HG03159 (cell line): ENCODE data around the gene UPF1.
"Not testable (repeated sequence)": the region's sequence is repeated elsewhere in the genome, so short reads cannot be mapped to it uniquely, and the experiment has no call there.

ENCODE experiments used
- ATAC-seq: cut with Tn5 transposase; IDR thresholded peaks from one replicate; pipeline ENCODE4 v1.9.1; 2021; ENCODE audit warnings: mild to moderate bottlenecking, moderate library complexity; ENCODE audit not compliant: unreplicated experiment

UPF1 gene

DNA sequence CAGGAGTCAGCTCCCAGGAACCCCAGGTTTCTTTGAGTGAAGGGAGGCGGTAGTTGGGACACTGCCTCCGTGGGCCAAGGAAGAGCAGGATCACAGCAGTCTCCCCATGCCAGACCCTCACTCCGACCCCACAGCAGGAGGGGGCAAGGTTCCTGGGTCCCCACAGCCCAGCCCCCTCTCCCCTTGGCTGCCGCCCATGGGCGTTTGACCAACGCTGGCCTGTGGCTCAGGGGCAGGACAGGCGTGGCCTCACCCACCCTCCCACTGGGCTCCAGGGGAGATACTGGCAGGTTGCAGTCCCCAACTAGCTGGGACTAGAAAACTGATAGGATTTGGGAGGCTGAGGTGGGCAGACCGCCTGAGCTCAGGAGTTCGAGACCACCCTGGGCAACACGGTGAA is 78.3 kb downstream of the UPF1 start:
- ATAC-seq = no peak

DNA sequence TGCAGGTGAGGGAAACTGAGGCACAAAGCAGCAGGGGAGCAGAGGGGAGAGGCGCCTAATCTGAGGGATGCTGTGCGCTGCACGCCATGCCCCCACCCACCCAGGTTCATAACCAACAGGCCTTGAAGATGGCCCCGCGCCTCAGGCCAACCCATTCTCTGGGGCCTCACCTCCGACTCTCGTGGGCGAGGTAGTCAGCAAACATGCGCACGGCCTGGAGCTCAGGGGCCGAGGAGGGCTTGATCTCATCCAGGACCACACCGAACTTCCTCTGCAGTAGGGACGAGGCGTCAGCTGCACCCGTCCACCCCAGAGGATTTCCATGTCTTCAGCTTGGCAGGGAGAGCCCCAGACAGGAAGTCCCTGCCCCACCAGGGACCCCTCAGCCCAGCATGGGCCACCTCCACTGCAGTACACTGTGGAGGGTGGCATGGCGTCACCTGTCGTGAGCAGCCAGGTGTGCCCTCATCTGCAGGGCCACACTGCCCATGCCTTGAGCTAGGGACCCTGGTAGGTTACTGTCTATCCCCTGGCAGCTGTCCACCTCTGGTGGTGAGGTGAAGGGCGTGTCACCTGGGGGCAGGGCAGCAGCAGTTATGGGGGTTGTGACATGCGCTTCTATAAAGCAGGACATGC is 79.2 kb downstream of the UPF1 start:
- no peak for ATAC-seq

DNA sequence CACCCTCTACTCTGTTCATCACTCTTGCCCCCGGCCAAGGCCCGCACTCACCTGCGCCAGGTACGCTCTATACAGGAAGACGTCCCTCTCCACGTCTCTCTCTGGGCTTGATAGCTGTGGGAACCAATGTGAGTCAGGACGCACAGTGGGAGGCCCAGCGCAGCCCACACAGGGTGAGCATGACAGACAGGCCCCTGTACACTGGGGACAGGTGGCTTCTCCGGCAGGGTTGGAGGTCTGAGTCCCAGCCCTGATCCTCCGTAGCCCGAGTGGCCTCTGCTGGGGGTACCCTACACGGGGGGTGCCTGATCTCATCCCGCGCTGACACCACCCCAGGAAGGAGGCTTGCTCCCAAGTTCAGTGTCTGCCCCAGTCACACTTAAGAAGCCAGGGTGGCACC is 81.2 kb downstream of the UPF1 start:
- ATAC-seq = no peak

DNA sequence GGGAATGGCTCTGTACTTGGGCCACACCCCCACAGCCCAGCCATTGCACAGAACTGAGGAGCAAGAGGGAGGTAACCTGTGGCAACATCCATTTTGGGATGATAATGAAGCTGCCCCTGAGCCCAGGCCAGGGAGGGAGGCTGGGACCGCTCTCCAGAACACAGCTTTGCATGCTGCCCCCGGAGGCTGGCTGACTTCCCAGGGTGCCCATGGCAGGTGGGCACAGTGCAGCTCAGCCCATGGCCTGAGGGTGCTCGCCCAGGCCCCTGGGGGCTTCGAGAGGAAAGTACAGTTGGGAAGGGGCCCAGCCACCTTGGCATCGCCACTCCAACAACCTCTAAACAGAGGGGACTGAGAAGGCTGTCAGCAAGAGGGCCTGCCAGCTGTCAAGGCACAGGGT is 81.7 kb downstream of the UPF1 start:
- no peak for ATAC-seq

DNA sequence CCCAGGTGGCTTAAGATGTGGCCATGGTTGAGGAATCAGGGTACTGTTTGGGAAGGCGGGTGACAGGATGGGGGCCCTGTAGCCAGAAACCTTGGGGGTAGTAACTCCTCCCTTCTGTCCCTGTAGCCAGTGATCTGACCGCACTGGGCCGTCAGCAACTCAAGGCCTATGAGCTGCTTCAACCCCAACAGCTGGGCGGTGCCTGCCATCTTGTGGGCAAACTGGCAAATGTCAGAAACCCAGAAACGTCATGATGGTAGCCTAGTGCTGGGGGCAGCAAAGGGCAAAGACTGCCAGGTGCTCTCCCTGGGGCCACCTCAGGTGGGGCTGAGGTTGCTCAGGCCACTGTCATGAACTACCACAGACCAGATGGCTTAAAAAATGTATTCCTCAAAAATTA is 83.9 kb downstream of the UPF1 start:
- ATAC-seq = no peak

DNA sequence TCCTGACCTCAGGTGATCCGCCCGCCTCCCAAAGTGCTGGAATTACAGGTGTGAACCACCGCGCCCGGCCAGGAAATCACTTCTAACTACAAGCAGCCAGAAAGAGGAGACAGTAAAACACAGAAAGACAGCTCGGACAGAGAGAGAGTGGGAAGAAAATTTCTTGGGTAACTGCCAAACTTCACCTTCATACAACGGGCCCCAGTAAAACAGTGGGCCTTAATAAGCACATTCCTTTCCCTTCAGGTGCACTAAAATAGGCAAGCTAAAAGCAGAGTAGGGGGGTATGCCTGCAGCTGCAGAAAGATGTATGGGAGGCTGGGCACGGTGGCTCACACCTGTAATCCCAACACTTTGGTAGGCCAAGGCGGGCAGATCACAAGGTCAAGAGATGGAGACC is 85.8 kb downstream of the UPF1 start:
- ATAC-seq = not testable (repeated sequence)
